ENCODE measurements around the gene ZFTA.
A peak's percentile ranks its signal among the peaks of the same experiment; 100 is the strongest.

ZFTA gene

DNA sequence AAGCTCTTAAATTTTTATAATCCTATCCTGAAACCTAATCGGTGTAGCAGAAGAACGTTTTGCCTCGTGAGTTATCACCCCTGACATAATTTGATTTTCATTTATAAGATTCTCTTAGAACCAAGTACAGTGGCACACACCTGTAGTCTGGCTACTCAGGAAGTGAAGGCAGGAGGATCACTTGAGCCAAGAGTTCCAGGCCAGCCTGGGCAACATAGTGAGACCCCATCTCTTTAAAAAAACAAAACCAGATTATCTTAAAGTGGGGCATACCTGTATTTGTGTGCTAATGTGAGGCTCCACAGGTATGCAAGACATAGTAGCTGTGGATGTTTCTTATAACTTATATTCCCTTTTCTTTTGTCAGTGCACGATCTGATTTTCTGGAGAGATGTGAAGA, 19.0 kb downstream of the ZFTA start:
- DNase-seq (ENCODE audit: low spot score): no peak

DNA sequence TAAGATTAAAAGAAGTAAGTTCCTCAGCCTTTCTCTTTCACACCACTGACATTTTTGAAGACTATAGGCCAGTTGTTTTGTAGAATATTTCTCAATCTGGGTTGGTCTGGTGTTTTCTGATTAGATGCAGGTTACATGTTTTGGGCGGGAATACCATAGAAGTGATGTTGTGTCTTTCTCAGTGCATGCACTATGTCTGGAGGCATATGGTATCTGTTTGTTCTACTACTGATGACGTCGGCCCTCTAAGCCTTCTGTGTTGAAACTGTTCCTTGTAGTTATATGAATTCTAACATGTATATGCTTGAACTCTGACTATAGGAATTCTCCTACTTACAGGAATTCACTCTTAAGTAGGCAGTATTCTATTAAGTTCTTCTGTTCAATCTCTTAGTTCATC, 21.6 kb downstream of the ZFTA start:
- DNase-seq (ENCODE audit: low spot score): no peak

DNA sequence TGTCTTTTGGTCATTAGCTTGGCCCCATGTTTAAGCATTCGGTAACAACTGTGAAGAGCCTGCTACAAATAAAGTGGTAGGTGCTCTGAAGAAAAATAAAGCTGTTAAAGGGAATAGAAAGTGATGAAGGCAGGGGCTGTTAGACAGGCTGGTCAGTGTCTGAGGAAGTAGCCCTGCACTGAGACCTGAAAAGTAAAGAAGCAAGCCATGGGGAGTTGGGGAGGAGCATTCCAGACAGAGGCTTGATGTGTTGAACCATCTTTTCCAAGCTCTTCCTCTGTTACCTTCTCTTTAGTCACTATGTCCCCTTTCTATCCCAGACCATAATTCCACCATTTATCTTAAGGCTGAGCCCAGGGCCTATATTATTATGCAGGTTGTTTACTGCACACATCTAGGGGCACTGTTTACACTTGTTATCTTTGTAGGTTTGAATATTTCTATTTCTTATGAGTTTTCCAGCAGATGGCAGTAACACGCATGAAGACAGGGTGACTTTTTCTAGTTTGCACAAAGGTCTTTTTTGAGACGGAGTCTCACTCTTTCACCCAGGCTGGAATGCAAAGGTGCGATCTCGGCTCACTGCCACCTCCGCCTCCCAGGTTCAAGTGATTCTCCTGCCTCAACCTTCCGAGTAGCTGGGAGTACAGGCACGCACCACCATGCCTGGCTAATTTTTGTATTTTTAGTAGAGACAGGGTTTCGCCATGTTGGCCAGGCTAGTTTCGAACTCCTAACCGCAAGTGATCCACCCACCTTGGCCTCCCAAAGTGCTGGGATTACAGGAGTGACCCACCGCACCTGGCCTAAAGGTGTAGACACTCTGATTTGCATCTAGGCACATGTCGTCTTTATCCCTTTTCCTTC, 23.0 kb downstream of the ZFTA start:
- no peak for DNase-seq (ENCODE audit: low spot score)

DNA sequence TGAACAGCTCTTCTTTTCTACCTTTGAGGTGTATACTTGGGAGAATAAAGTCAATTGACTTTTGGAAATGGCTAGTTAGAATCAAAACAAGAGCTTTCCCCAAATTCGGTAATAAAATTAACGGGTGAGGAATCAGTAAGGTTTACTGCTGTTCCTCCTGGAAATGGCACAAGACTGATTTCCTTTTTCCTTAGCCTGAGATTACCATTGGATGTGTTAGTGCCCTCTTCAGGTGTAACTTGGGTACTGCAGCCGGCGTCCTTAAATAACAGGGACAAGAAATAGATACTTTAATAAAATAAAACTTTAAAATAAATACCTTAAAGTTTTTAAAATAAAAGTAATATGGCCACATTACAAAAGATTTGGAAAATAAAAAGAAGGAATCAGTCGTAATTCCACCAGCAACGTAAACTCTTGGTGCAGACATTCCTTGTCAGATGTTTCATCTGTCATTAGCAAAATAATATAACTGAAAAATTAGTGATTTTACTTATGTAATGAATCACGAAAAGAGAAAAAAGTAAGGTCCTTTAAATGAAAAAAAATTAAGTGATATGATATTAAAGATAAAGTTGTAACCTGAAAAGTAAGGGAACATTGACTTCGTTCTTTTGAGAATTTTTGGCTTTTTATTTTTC, 29.7 kb downstream of the ZFTA start:
- DNase-seq (ENCODE audit: low spot score): peak; percentile 52

DNA sequence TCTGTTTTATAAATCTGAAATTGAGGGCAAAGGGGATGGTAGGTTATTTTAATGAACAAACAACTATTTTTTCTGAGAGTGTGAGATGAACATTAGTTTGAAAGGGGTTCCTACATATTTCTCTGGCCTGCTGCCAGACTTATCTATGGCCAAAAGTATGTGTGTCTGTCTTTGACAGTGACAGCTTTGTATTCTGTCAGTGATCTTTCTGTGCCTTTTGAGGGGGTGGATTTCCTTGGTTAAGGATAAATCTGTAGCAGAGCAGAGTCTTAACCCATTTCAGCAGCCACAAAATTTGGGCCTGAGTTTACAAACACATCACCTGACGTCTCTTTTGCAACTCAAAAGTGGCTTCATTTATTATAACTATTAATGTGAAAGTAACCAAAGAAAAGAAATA, 30.9 kb downstream of the ZFTA start:
- DNase-seq (ENCODE audit: low spot score): no peak

DNA sequence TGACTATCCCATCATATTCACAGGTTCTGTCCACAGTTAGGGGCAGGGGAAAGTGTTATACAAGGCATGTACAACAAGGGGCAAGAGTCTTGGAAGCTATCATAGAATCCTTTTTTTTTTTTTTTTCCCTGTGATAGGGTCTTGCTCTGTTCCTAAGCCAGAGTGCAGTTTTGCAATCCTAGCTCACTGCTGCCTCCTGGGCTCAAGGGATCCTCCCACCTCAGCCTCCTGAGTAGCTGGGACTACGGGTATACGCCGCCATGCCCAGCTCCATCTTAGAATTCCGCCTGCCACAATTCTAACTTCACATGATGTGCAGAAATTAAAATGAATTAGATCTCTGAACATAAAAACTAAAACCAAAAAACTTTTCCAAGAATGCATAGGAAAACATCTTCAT, 31.7 kb downstream of the ZFTA start:
- DNase-seq (ENCODE audit: low spot score): no peak

DNA sequence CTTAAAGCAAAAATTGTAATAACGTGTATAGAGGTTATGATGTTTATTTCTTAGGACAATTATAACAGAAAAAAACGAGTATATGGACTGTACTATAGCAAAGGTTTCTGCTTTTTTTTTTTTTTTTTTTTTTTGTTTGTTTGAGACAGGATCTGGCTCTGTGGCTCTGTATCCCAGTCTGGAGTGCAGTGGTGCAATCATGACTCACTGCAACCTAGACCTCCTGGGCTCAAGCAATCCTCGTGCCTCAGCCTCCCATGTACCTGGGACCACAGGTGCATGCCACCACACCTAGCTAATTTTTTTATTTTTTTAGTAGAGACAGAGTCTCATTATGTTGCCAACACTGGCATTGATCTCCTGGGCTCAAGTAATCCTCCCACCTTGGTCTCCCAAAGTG, 39.2 kb downstream of the ZFTA start:
- no peak for DNase-seq (ENCODE audit: low spot score)

DNA sequence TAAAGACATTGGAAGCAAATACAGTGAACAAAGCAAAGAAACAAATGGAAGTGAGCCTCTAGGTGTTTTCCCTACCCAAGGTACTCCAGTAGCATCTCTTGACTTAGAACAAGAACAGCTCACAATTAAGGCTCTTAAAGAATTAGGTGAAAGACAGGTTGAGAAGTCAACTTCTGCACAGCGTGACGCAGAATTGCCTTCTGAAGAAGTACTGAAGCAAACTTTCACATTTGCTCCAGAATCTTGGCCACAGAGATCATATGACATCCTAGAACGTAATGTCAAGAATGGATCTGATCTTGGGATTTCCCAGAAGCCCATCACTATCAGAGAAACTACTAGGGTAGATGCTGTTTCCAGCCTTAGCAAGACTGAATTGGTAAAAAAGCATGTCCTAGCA, 48.0 kb downstream of the ZFTA start:
- no peak for DNase-seq (ENCODE audit: low spot score)

DNA sequence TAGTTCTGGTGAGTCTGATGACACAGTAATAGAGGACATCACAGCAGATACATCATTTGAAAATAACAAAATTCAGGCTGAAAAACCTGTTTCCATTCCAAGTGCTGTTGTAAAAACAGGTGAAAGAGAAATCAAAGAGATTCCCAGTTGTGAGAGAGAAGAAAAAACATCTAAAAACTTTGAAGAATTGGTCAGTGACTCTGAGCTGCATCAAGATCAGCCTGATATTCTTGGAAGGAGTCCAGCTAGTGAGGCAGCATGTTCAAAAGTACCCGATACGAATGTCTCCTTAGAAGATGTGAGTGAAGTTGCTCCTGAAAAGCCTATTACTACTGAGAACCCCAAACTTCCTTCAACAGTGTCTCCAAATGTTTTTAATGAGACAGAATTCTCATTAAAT, 48.6 kb downstream of the ZFTA start:
- no peak for DNase-seq (ENCODE audit: low spot score)

DNA sequence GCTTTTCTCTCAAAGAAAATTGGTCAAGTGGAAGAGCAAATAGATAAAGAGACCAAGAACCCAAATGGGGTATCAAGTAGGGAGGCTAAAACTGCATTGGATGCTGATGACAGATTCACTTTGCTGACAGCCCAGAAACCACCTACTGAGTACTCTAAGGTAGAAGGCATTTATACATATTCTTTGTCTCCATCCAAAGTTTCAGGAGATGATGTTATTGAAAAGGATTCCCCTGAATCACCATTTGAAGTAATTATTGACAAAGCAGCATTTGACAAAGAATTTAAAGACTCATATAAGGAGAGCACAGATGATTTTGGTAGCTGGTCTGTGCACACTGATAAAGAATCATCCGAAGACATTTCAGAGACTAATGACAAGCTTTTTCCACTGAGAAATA, 49.6 kb downstream of the ZFTA start:
- DNase-seq (ENCODE audit: low spot score): no peak

Measured in CD4-positive, alpha-beta T cell treated with Interleukin-6 at 100 ng/mL for 8 hours (primary cell).